ENCODE results near the gene TPTE. TPM values are rescaled to one million over a fixed set of nuclear protein-coding genes. Genes with fewer than 3 reads are reported as not detected.
"Not testable (repeated sequence)": the region's sequence is repeated elsewhere in the genome, so short reads cannot be mapped to it uniquely, and the experiment has no call there.

The TPTE gene
- not detected in 2 replicates for total RNA-seq

DNA sequence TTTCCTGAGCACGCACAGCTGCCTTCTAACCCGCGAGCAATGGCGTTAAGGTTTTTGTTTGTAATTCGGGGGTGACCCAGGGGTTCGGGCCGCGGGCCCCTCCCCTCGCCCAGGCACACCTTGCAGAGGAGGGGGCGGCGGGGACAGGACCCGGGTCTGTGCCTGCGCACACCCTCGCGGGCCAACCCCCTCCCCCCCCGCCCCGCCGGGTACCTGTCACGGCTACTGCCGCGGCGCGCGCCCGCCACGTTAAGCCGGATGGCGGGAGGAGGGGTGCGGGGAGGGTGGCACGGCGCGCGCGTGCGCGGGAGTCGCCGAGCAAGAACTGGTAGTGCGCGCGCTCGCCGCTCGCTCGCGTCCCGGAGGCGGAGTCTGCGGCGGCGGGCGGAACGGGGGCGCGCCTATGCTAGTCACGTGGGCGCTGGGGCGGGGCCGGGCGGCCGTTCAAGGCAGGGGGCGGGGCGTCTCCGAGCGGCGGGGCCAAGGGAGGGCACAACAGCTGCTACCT, at the start of gene TPTE:
Gene TPTE, plus strand, starts transcription at position 493 of the 508 bp plus-strand sequence. CDS start 17,141 bp downstream, outside the sequence.
- H3K27me3 Mint-ChIP-seq = no peaks in the 10 kb centered on the region
- no peak within 1 kb of the TSS for H3K4me3 Mint-ChIP-seq
- H3K36me3 Mint-ChIP-seq (ENCODE audit: low read depth) = peaks cover 2% of the 10 kb centered on the region
- peaks cover 30% of the 10 kb centered on the region for H3K9me3 Mint-ChIP-seq
- H3K27ac Mint-ChIP-seq = no peak within 1 kb of the TSS
- no peaks in the 10 kb centered on the region for H3K4me1 Mint-ChIP-seq
- intact Hi-C loops (cut with micrococcal nuclease) = no loop called here
- DNase-seq = no peak

DNA sequence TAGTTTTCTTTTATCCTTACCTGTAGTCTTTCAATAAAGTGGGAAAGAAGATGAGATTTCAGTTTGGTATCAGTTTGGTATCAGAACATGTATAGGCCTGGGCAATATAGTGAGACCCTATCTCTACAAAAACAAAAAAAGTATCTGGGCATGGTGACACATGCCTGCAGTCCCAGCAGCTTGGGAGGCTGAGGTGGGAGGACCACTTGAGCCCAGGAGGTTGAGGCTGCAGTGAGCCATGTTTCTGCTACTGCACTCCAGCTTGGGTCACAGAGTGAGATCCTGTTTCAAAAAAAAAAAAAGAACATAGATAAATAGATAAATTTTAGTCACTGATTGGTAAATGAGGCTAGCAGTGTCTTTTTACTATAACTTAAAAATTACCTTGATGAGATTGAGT, 49.4 kb upstream of the TPTE start:
- H3K9me3 Mint-ChIP-seq; H3K4me3 Mint-ChIP-seq; H3K27ac Mint-ChIP-seq; H3K4me1 Mint-ChIP-seq; H3K27me3 Mint-ChIP-seq; intact Hi-C loops (cut with micrococcal nuclease); H3K36me3 Mint-ChIP-seq (ENCODE audit: low read depth); DNase-seq: not testable (repeated sequence)

DNA sequence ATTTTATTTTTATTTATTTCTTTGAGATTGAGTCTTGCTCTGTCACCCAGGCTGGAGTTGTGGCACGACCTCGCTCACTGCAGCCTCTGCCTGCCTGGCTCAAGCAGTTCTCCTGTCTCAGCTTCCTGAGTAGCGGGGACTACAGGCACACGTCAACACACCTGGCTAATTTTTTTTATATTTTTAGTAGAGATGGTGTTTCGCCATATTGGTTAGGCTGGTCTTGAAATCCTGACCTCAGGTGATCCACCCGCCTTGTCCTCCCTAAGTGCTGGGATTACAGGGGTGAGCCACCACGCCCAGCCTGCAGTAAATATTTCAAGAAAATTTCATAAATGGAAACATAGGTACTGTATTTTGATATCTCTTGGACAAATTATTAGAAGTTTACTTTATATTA, 43.6 kb upstream of the TPTE start:
- H3K27me3 Mint-ChIP-seq; H3K4me1 Mint-ChIP-seq; H3K36me3 Mint-ChIP-seq (ENCODE audit: low read depth); H3K4me3 Mint-ChIP-seq; DNase-seq; H3K27ac Mint-ChIP-seq; intact Hi-C loops (cut with micrococcal nuclease): not testable (repeated sequence)
- peaks cover 23% of the 10 kb centered on the region for H3K9me3 Mint-ChIP-seq

DNA sequence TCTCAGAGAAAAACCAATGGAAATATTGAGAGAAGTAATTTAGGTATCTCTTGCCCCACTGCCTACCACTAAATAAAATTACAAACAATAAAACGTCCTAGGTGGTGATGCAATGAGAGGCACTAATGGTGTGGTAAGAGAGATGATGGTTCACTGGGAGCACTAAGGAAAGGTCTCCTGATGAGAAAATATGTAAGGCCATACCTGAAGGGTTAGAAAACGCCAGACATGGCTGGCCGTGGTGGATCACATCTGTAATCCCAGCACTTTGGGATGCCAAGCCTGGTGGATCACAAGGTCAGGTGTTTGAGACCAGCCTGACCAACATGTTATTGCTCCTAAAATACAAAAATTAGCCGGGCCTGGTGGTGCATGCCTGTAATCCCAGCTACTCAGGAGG, 41.5 kb upstream of the TPTE start:
- DNase-seq; H3K27me3 Mint-ChIP-seq; H3K4me1 Mint-ChIP-seq; H3K4me3 Mint-ChIP-seq; H3K27ac Mint-ChIP-seq; intact Hi-C loops (cut with micrococcal nuclease); H3K36me3 Mint-ChIP-seq (ENCODE audit: low read depth): not testable (repeated sequence)
- H3K9me3 Mint-ChIP-seq = peaks cover 23% of the 10 kb centered on the region

DNA sequence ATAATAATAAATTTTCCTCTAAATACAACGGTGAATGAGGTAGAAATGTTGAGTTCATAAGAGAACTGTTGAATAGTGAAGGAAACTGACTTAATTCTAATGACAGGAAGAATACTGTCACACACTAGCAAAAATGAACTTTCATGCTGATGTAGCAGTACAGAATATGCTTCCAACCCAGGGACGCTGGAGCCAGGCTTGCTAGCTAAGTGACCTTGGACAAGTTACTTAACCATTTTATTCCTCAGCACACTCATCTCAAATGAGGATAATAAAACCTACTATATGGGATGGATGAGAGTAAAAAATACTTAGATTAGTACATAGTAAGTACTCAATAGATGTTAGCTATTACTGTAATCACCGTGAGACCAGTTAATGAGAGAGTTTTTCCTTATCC, 36.5 kb upstream of the TPTE start:
- peaks cover 12% of the 10 kb centered on the region for H3K9me3 Mint-ChIP-seq
- H3K36me3 Mint-ChIP-seq (ENCODE audit: low read depth); H3K4me1 Mint-ChIP-seq; H3K27me3 Mint-ChIP-seq; H3K27ac Mint-ChIP-seq; intact Hi-C loops (cut with micrococcal nuclease); H3K4me3 Mint-ChIP-seq; DNase-seq: not testable (repeated sequence)

DNA sequence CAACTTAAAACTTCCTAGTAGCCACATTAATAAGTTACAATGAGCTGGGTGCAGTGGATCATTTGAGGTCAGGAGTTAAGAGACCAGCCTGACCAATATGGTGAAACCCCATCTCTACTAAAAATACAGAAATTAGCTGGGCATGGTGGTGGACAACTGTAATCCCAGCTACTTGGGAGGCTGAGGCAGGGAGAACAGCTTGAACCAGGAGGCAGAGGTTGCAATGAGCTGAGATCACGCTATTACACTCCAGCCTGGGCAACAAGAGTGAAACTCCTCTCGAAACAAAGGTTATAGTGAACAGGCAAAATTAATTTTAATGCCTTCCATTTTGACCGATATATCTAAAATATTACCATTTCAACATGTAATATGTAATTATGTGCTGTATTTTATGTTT, 30.9 kb upstream of the TPTE start:
- H3K4me1 Mint-ChIP-seq; H3K9me3 Mint-ChIP-seq; H3K36me3 Mint-ChIP-seq (ENCODE audit: low read depth); intact Hi-C loops (cut with micrococcal nuclease); DNase-seq; H3K27ac Mint-ChIP-seq; H3K27me3 Mint-ChIP-seq; H3K4me3 Mint-ChIP-seq: not testable (repeated sequence)

DNA sequence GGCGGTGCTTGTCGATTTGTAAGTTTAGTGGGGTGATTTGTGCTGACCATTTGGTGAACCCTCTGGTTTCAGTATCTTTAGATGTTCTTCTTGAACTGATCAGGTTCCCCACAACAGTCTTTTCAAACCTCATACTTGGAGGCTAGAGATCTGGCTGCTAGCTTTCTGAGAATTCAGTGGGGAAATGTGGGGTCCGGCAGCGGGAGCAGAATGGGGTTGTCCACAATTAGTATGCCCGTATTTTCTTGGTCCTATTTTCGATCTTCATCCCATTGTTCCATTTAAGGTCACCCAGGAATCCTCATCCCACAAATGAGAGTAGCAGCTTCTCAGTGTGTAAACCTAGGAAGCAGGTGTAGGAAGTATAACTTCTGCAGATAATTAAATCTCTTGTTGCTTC, 10.3 kb upstream of the TPTE start:
- H3K4me1 Mint-ChIP-seq = no peaks in the 10 kb centered on the region
- H3K27ac Mint-ChIP-seq = no peak overlapping the region
- H3K27me3 Mint-ChIP-seq = no peaks in the 10 kb centered on the region
- no peak overlapping the region for H3K4me3 Mint-ChIP-seq
- intact Hi-C loops (cut with micrococcal nuclease) = no loop called here
- no peaks in the 10 kb centered on the region for H3K36me3 Mint-ChIP-seq (ENCODE audit: low read depth)
- peaks cover 10% of the 10 kb centered on the region for H3K9me3 Mint-ChIP-seq
- DNase-seq = no peak

DNA sequence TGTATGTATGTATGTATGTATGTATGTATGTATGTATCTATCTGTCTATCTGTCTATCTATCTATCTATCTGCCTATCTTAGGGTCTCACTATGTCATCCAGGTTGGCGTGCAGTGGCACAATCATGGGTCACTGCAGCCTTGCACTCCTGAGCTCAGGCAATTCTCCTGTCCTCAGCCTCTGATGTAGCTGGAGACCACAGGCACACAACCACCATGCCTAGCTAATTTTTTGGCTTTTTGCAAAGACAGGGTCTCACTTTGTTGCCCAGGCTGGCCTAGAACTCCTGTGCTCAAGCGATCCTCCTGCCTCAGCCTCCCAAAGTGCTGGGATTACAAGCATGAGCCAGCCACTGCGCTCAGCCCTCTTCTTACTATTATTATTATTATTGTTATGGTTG, 4.5 kb upstream of the TPTE start:
- H3K4me1 Mint-ChIP-seq; intact Hi-C loops (cut with micrococcal nuclease); H3K27ac Mint-ChIP-seq; DNase-seq; H3K4me3 Mint-ChIP-seq; H3K27me3 Mint-ChIP-seq; H3K36me3 Mint-ChIP-seq (ENCODE audit: low read depth): not testable (repeated sequence)
- H3K9me3 Mint-ChIP-seq = peaks cover 30% of the 10 kb centered on the region

DNA sequence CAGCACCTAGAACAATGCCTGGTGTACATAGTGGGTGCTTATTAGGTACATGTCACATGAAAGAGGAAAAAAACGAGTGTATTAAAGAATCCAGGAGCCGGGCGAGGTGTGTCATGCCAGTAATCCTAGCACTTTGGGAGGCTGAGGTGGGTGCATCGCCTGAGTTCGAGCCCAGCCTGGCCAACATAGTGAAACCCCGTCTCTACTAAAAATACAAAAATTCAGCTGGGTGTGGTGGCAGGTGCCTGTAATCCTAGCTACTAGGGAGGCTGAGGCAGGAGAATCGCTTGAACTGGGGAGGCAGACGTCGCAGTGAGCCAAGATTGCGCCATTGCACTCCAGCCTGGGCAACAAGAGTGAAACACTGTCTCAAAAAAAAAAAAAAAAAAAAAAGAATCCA, 3.5 kb upstream of the TPTE start:
- H3K36me3 Mint-ChIP-seq (ENCODE audit: low read depth); H3K27ac Mint-ChIP-seq; H3K4me1 Mint-ChIP-seq; DNase-seq; H3K4me3 Mint-ChIP-seq; intact Hi-C loops (cut with micrococcal nuclease); H3K27me3 Mint-ChIP-seq: not testable (repeated sequence)
- peaks cover 29% of the 10 kb centered on the region for H3K9me3 Mint-ChIP-seq

DNA sequence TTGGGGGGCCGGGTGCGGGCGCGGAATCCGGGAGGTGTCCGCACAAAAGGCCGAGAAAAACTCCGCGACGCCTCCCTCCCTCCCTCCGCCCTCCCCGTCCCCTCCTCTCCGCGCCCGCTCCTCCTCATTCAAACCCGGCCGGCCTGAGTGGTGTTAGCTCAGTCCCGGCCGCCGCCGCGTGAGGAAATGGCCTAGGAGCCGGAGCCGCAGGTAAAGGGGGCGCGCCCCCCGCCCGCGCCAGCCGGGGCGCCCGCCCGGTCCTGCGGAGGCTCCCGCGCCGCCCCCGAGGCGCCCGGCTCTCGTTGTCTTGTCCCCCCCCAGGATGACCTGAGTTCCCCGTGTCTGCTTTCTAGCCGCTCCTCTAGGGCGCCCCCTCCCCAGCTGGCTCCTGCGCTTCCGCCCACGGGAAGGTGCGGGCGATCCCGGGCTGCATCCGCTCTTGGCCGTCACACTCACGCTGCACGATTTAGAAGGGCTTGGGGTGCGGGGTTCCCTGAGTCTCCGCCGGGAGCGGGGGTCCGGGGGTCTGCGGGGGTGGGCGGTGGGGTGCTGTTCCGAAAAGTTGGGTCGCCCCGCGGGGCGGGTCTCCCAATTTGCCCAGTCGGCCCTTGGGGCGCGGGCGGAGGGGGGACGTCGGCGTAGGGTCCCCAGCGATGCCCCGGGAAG, 585 bp downstream of the TPTE start:
- DNase-seq; H3K4me3 Mint-ChIP-seq; H3K4me1 Mint-ChIP-seq; H3K27me3 Mint-ChIP-seq; H3K27ac Mint-ChIP-seq; H3K36me3 Mint-ChIP-seq (ENCODE audit: low read depth); intact Hi-C loops (cut with micrococcal nuclease): not testable (repeated sequence)
- peaks cover 29% of the 10 kb centered on the region for H3K9me3 Mint-ChIP-seq

DNA sequence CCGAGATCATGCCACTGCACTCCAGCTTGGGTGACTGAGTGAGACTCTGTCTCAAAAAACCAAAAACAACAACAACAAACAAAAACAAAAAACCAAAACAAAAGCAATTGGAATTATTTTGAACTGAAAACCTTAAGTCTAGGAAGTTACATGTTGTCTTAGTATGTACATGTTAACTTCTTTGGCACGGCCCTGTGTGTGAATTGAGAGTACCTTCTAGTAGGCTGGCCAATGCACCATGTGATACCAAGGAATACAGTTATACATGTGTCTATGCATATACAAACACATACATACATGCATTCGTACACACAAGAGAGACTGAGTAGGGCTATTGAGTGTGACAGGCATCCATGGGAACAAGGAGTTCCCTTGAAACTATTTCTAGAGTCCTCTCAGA, 18.6 kb downstream of the TPTE start:
- Mint-ChIP-seq H3K4me3 (no peak overlapping the region), H3K9me3 (peaks cover 6% of the 10 kb centered on the region), H3K27ac (no peak overlapping the region), H3K27me3 (no peaks in the 10 kb centered on the region), H3K36me3 (ENCODE audit: low read depth) (no peaks in the 10 kb centered on the region), H3K4me1 (no peaks in the 10 kb centered on the region)
- intact Hi-C loops (cut with micrococcal nuclease) = no loop called here
- no peak for DNase-seq

DNA sequence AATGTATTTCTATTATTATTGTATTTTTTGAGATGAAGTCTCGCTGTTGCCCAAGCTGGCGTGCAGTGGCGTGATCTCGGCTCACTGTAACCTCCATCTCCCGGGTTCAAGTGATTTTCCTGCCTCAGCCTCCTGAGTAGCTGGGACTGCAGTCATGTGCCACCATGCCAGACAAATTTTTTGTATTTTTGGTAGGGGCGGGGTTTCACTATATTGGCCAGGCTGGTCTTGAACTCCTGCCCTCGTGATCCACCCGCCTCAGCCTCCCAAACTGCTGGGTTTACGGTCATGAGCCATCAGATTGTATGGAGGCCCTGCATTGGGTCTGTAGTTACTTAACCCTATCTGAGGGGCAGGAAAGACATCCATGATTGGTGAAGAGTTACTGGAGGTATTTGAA, 23.0 kb downstream of the TPTE start:
- H3K36me3 Mint-ChIP-seq (ENCODE audit: low read depth); H3K27ac Mint-ChIP-seq; H3K27me3 Mint-ChIP-seq; H3K4me1 Mint-ChIP-seq; DNase-seq; H3K4me3 Mint-ChIP-seq; intact Hi-C loops (cut with micrococcal nuclease): not testable (repeated sequence)
- H3K9me3 Mint-ChIP-seq = peaks cover 20% of the 10 kb centered on the region

DNA sequence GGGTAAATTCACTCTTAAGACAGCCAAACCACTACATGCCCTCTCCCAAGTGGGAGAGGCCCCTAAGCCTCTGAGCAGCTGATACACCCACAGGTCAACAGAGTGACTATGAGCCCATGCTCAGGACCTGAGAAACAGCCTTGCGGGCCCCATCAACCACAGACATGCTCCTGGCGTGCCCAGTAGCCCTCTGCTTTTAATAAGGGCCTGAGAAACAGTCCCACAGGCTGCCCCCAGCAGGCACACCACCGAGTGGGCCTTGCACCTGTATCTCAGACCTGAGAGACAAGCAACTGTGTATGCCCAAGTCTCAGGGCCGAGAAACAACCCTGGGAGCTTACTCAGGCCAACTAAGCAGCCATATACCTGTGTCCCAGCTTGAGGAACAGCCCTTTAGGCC, 26.5 kb downstream of the TPTE start:
- DNase-seq; H3K4me1 Mint-ChIP-seq; intact Hi-C loops (cut with micrococcal nuclease); H3K27me3 Mint-ChIP-seq; H3K4me3 Mint-ChIP-seq; H3K27ac Mint-ChIP-seq; H3K36me3 Mint-ChIP-seq (ENCODE audit: low read depth): not testable (repeated sequence)
- H3K9me3 Mint-ChIP-seq = peaks cover 37% of the 10 kb centered on the region

DNA sequence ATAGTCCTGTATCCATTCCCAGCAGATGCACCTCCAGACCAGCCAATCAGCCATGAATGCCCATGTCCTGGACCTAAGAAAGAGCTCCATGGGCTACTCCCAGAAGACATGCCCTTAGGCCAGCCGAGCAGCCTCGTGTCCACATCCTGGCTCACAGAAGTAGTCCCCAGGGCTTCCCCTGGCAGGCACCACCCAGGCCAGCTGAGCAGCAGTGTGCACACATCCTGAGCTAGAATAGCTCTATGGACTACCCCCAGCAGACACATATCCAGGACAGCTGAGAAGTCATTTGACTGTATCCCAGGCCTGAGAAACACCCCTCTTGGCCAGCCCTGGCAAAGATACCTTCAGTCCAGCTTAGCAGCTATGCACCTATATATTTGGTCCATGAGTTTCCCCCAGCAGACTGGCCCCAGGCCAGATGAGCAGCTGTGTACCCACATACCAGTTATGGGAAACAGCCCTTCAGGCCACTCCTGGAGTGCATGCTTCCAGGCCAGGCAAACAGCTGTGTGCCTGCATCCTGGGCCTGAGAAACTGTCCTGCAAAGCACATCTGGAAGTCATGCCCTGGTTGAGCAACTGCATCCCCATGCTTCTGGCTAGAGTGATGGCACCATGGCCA, 27.1 kb downstream of the TPTE start:
- H3K27ac Mint-ChIP-seq; H3K4me3 Mint-ChIP-seq; H3K27me3 Mint-ChIP-seq; H3K4me1 Mint-ChIP-seq; H3K36me3 Mint-ChIP-seq (ENCODE audit: low read depth); DNase-seq; intact Hi-C loops (cut with micrococcal nuclease): not testable (repeated sequence)
- peaks cover 37% of the 10 kb centered on the region for H3K9me3 Mint-ChIP-seq

DNA sequence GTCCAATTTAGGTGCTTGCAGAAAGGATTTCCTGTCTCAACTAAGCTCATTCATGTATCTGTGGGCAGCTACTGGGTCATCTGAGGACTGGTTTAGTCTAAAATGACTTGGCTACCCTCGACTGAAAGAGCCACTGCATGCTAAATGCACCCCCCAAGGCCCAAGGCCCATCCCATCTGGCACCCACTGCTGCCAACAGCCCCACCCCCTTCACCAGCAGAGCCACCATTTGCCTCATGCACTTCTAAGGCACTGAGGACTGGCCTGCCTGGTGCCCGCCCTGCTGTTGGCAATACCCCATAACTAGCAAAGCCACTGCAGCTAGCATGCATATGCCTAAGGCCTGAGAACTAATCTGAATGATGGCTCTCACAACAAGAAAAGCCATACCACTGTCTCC, 49.4 kb downstream of the TPTE start:
- DNase-seq; H3K27me3 Mint-ChIP-seq; H3K4me1 Mint-ChIP-seq; H3K27ac Mint-ChIP-seq; intact Hi-C loops (cut with micrococcal nuclease); H3K4me3 Mint-ChIP-seq; H3K36me3 Mint-ChIP-seq (ENCODE audit: low read depth): not testable (repeated sequence)
- H3K9me3 Mint-ChIP-seq = peaks cover 15% of the 10 kb centered on the region
